HepG2 (cell line): Measurements from ENCODE around the gene RHBDF2. TPM values are rescaled to one million over a fixed set of nuclear protein-coding genes. Genes with fewer than 3 reads are reported as not detected.

ENCODE experiments used
- ARID3A ChIP-seq: IDR thresholded peaks from 2 replicates; pipeline ENCODE4 v1.6.1; 2012; ENCODE audit warnings: low read depth, low read length, improper control_type of control experiment
- ATRX ChIP-seq: sonication (generic); formaldehyde crosslinking; IDR thresholded peaks from 2 replicates; pipeline ENCODE4 v1.4.0; 2020; ENCODE audit warnings: missing genetic modification reagents, borderline replicate concordance
- GMEB2 ChIP-seq: IDR thresholded peaks from 2 replicates; pipeline ENCODE4 v1.6.1; 2016; ENCODE audit warnings: missing biosample characterization, missing genetic modification reagents, low read depth
- JARID2 ChIP-seq: sonication (generic); formaldehyde crosslinking; IDR thresholded peaks from 2 replicates; pipeline ENCODE4 v1.8.1; 2023; ENCODE audit warnings: missing genetic modification reagents, inconsistent platforms; ENCODE audit not compliant: insufficient replicate concordance
- KMT2B ChIP-seq: IDR thresholded peaks from 2 replicates; pipeline ENCODE4 v1.6.1; 2016; ENCODE audit warnings: missing genetic modification reagents, missing compliant biosample characterization
- NKX3-1 ChIP-seq: sonication (generic); formaldehyde crosslinking; IDR thresholded peaks from 2 replicates; pipeline ENCODE4 v1.5.0; 2020; ENCODE audit warnings: missing genetic modification reagents
- PHF21A ChIP-seq: sonication (generic); formaldehyde crosslinking; IDR thresholded peaks from 2 replicates; pipeline ENCODE4 v1.5.0; 2020; ENCODE audit warnings: mild to moderate bottlenecking, missing genetic modification reagents
- PRMT3 ChIP-seq: sonication (generic); formaldehyde crosslinking; IDR thresholded peaks from 2 replicates; pipeline ENCODE4 v1.8.1; 2022; ENCODE audit warnings: low read depth, mild to moderate bottlenecking, moderate library complexity, missing genetic modification reagents, borderline replicate concordance
- RNF2 ChIP-seq: fragments of 450-650 bp; conservative IDR thresholded peaks from 2 replicates; pipeline ENCODE4 v1.6.1; 2016; ENCODE audit warnings: low read depth
- SMARCC2 ChIP-seq: fragments of 450-650 bp; IDR thresholded peaks from 2 replicates; pipeline ENCODE4 v1.6.1; 2017; ENCODE audit warnings: antibody characterized with exemption, mild to moderate bottlenecking
- SOX13 ChIP-seq, 3 experiments: fragments of 450-650 bp in 1 of 3; sonication (generic) in 1 of 3; formaldehyde crosslinking in 1 of 3; IDR thresholded peaks in 2 of 3; conservative IDR thresholded peaks in 1 of 3; 2 replicates each; pipeline versions ENCODE4 v1.5.0 to v1.6.1; 2016 to 2020; ENCODE audit warnings: antibody characterized with exemption in 1 of 3, mild to moderate bottlenecking in 1 of 3, missing compliant biosample characterization in 1 of 3, missing genetic modification reagents in 1 of 3, moderate library complexity in 1 of 3
- SRF ChIP-seq: IDR thresholded peaks from 2 replicates; pipeline ENCODE4 v1.6.1; 2011; ENCODE audit warnings: mild to moderate bottlenecking, low read depth, low read length, moderate library complexity
- STAT5B ChIP-seq: sonication (generic); formaldehyde crosslinking; IDR thresholded peaks from 2 replicates; pipeline ENCODE4 v1.4.0; 2020; ENCODE audit warnings: missing genetic modification reagents
- TAF1 ChIP-seq: sonication (generic); formaldehyde crosslinking; IDR thresholded peaks from 2 replicates; pipeline ENCODE4 v1.4.0; 2020; ENCODE audit warnings: missing genetic modification reagents
- U2AF2 ChIP-seq: fragments of 200-400 bp; formaldehyde crosslinking; IDR thresholded peaks from 2 replicates; pipeline ENCODE4 v1.6.1; 2017; ENCODE audit warnings: low read depth, mild to moderate bottlenecking, low read length
- ZBTB38 ChIP-seq: sonication (generic); formaldehyde crosslinking; IDR thresholded peaks from 2 replicates; pipeline ENCODE4 v1.5.1; 2020; ENCODE audit warnings: mild to moderate bottlenecking, missing genetic modification reagents
- ZFP90 ChIP-seq: sonication (generic); formaldehyde crosslinking; IDR thresholded peaks from 2 replicates; pipeline ENCODE4 v1.8.0; 2022; ENCODE audit warnings: missing genetic modification reagents, mild to moderate bottlenecking, inconsistent platforms, borderline replicate concordance
- ZNF138 ChIP-seq: sonication (generic); formaldehyde crosslinking; IDR thresholded peaks from 2 replicates; pipeline ENCODE4 v1.5.0; 2020; ENCODE audit warnings: mild to moderate bottlenecking, low read depth, missing genetic modification reagents
- ZNF20 ChIP-seq: sonication (generic); formaldehyde crosslinking; IDR thresholded peaks from 2 replicates; pipeline ENCODE4 v1.4.0; 2020; ENCODE audit warnings: mild to moderate bottlenecking, moderate library complexity, missing genetic modification reagents
- ZNF260 ChIP-seq: sonication (generic); formaldehyde crosslinking; IDR thresholded peaks from 2 replicates; pipeline ENCODE4 v1.4.0; 2020; ENCODE audit warnings: missing genetic modification reagents, low read depth, mild to moderate bottlenecking, borderline replicate concordance
- ZNF337 ChIP-seq: sonication (generic); formaldehyde crosslinking; IDR thresholded peaks from 2 replicates; pipeline ENCODE4 v1.5.1; 2020; ENCODE audit warnings: missing genetic modification reagents, low read depth, mild to moderate bottlenecking, borderline replicate concordance
- ZNF572 ChIP-seq: sonication (generic); formaldehyde crosslinking; IDR thresholded peaks from 2 replicates; pipeline ENCODE4 v1.5.1; 2020; ENCODE audit warnings: mild to moderate bottlenecking, missing genetic modification reagents
- ZNF768 ChIP-seq: sonication (generic); formaldehyde crosslinking; IDR thresholded peaks from 2 replicates; pipeline ENCODE4 v1.4.0; 2020; ENCODE audit warnings: missing genetic modification reagents
- ZNF776 ChIP-seq: sonication (generic); formaldehyde crosslinking; IDR thresholded peaks from 2 replicates; pipeline ENCODE4 v1.4.0; 2020; ENCODE audit warnings: mild to moderate bottlenecking, missing genetic modification reagents
- polyA plus RNA-seq, 8 experiments: library from polyadenylated mRNA; depleted of rRNA in 3 of 8; stranded (reverse) in 7 of 8; unstranded in 1 of 8; fragments of >200 nt; fragmentation: Illumina TruSeq in 4 of 8; extraction: Trizol in 4 of 8; gene quantifications; 2 replicates each; pipeline versions ENCODE4 v1.2.1 to v1.2.3, GENCODE V29; 2011 to 2016; ENCODE audit warnings: low read depth in 4 of 8, missing spikeins in 1 of 8, mixed read lengths in 1 of 8; ENCODE audit not compliant: insufficient read depth in 1 of 8
- total RNA-seq, 5 experiments: library from RNA; depleted of rRNA; stranded (reverse); fragments of >200 nt; fragmentation: Illumina TruSeq; extraction: Trizol; gene quantifications; 2 replicates each; pipeline ENCODE4 v1.2.3, GENCODE V29; 2016; ENCODE audit warnings: low read depth in 1 of 5
- TF ChIP-seq, protein P1 (sequence below): IDR thresholded peaks from 2 replicates; pipeline ENCODE4 v1.6.1; 2016; ENCODE audit warnings: control low read depth
- TF ChIP-seq, protein P2 (sequence below): sonication (generic); formaldehyde crosslinking; IDR thresholded peaks from 2 replicates; pipeline ENCODE4 v1.8.0; 2022; ENCODE audit warnings: mild to moderate bottlenecking, missing genetic modification reagents, moderate library complexity

The RHBDF2 gene
- total and polyA plus RNA-seq, 2 of the 13 experiments (the other 11 are each of a cell fraction or from before 2014, with no cell fraction given), result 7.8 to 24.2 TPM

DNA sequence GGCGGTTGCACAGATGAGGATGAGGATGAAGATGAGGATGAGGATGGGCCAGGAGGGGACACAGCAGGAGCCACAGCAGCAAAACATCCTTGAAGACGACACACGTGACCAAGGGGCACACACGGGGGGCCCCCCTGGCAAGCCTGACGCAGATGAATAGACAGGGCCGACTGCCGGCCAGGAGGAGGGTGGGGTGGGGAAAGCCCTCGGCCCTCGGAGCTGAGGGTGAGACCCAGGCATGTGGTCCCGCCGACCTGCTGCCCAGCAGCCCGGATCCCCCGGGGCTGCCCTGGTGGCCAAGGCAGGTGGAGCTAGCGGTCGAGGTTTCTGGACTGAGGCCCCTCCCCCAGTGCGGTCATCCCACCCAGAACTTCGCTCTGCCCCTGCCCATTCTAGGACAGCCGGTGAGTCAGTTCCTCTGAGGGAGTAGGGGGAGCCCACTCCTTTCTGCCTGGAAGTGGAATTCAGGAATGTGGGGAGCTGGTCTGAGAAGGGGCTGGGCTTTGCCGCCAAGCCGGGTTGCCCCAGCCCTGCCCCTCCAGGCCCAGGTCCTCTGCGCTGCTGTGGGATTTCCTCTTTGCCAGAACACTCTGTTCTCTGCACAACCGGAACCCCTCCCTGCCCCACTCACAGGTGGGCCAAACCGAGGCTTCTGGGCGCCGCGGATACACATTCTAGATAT lies 26.3 kb upstream of the RHBDF2 start (continued):
- TF ChIP-seq PRMT3 (no peak), ZNF572 (no peak), U2AF2 (no peak), PHF21A (CRISPR knock-in tag) (no peak), ZNF260 (CRISPR knock-in tag) (no peak), ZNF138 (CRISPR knock-in tag) (no peak), ZFP90 (CRISPR knock-in tag) (no peak), STAT5B (CRISPR knock-in tag) (no peak), ARID3A (no peak), TAF1 (no peak), NKX3-1 (CRISPR knock-in tag) (no peak), KMT2B (CRISPR knock-in tag) (0 out of 2 replicates have a peak, but pooled peaks have one; percentile 24), SMARCC2 (no peak), SRF (no peak), SOX13 (IDR thresholded peaks at IDR 0.05) (no peak), SOX13 (CRISPR knock-in tag; conservative IDR thresholded peaks at IDR 0.05 in 1 of 2, IDR thresholded peaks at IDR 0.05 in 1 of 2) (no peak), ATRX (CRISPR knock-in tag) (no peak), GMEB2 (CRISPR knock-in tag) (no peak), JARID2 (CRISPR knock-in tag) (no peak), RNF2 (peak; percentile 58; the same call in 1 of the 2 replicates), ZNF20 (CRISPR knock-in tag) (no peak), ZNF776 (CRISPR knock-in tag) (no peak), ZNF768 (peak; percentile 60), ZBTB38 (CRISPR knock-in tag) (no peak), ZNF337 (CRISPR knock-in tag) (no peak)
- TF ChIP-seq, protein P1, sequence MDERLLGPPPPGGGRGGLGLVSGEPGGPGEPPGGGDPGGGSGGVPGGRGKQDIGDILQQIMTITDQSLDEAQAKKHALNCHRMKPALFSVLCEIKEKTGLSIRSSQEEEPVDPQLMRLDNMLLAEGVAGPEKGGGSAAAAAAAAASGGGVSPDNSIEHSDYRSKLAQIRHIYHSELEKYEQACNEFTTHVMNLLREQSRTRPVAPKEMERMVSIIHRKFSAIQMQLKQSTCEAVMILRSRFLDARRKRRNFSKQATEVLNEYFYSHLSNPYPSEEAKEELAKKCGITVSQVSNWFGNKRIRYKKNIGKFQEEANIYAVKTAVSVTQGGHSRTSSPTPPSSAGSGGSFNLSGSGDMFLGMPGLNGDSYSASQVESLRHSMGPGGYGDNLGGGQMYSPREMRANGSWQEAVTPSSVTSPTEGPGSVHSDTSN (CRISPR knock-in tag), result no peak
- TF ChIP-seq, protein P2, sequence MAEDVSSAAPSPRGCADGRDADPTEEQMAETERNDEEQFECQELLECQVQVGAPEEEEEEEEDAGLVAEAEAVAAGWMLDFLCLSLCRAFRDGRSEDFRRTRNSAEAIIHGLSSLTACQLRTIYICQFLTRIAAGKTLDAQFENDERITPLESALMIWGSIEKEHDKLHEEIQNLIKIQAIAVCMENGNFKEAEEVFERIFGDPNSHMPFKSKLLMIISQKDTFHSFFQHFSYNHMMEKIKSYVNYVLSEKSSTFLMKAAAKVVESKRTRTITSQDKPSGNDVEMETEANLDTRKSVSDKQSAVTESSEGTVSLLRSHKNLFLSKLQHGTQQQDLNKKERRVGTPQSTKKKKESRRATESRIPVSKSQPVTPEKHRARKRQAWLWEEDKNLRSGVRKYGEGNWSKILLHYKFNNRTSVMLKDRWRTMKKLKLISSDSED (CRISPR knock-in tag), result no peak
